GM21825 (cell line): ENCODE results near the gene CACFD1.

Experiments
- ATAC-seq: cut with Tn5 transposase; IDR thresholded peaks from one replicate; pipeline ENCODE4 v1.9.1; 2021; ENCODE audit warnings: mild to moderate bottlenecking, moderate library complexity; ENCODE audit not compliant: unreplicated experiment

Gene CACFD1

GRCh38 chr9:133496861-133497842 lies 37.4 kb downstream of the CACFD1 start:
- no peak for ATAC-seq

- ATAC-seq = no peak
These were observed 39.5 kb downstream of the CACFD1 start for GRCh38 chr9:133499132-133499891.

GRCh38 chr9:133499892-133500270 lies 40.1 kb downstream of the CACFD1 start:
- no peak for ATAC-seq

GRCh38 chr9:133502112-133502511 lies 42.3 kb downstream of the CACFD1 start:
- no peak for ATAC-seq

GRCh38 chr9:133505186-133505830 lies 45.5 kb downstream of the CACFD1 start:
- no peak for ATAC-seq

GRCh38 chr9:133505901-133506652 lies 46.3 kb downstream of the CACFD1 start:
- ATAC-seq = no peak

GRCh38 chr9:133506653-133507038 lies 46.9 kb downstream of the CACFD1 start:
- ATAC-seq = no peak

GRCh38 chr9:133507246-133507965 lies 47.6 kb downstream of the CACFD1 start:
- no peak for ATAC-seq

- no peak for ATAC-seq
These were observed 48.3 kb downstream of the CACFD1 start for GRCh38 chr9:133508046-133508445.

GRCh38 chr9:133509179-133510083 lies 49.7 kb downstream of the CACFD1 start:
- no peak for ATAC-seq

GRCh38 chr9:133510926-133511505 lies 51.2 kb downstream of the CACFD1 start:
- ATAC-seq = no peak

GRCh38 chr9:133511607-133512006 lies 51.8 kb downstream of the CACFD1 start:
- no peak for ATAC-seq

GRCh38 chr9:133512253-133513213 lies 52.8 kb downstream of the CACFD1 start:
- ATAC-seq = no peak

- ATAC-seq = no peak
These were observed 53.7 kb downstream of the CACFD1 start for GRCh38 chr9:133513214-133514100.

GRCh38 chr9:133514460-133515239 lies 54.9 kb downstream of the CACFD1 start:
- ATAC-seq = no peak

GRCh38 chr9:133515240-133515610 lies 55.4 kb downstream of the CACFD1 start:
- ATAC-seq = no peak
